ENCODE results near the gene TMCC2. TPM values are rescaled to one million over a fixed set of nuclear protein-coding genes. Genes with fewer than 3 reads are reported as not detected.

TMCC2 gene
- total and polyA plus RNA-seq, 2 experiments from 2014 or later = 2.6 to 9.9 TPM

- H3K36me3 ChIP-seq (ENCODE audit: insufficient read depth) = no peaks in the 10 kb centered on the region
- Mint-ChIP-seq H3K27ac (no peak overlapping the region), H3K4me1 (peaks cover 39% of the 10 kb centered on the region), H3K36me3 (ENCODE audit: low read depth) (no peaks in the 10 kb centered on the region), H3K9me3 (no peaks in the 10 kb centered on the region), H3K27me3 (ENCODE audit: insufficient read depth, low read depth, poor library complexity) (no peaks in the 10 kb centered on the region), H3K4me3 (no peak overlapping the region)
- H3K4me3 ChIP-seq = no peak overlapping the region
- H4K20me1 ChIP-seq (replicated peaks; ENCODE audit: insufficient read depth) = no peaks in the 10 kb centered on the region; the same call in 1 of the 2 replicates
- H3K4me2 ChIP-seq = no peak overlapping the region
- no peak for DNase-seq (ENCODE audit: low spot score)
- no peak overlapping the region for H2AFZ ChIP-seq
- TF ChIP-seq EZH2 (IDR thresholded peaks at IDR 0.05; ENCODE audit: low read depth, unreplicated experiment) (no peak), JUNB (IDR thresholded peaks at IDR 0.05; ENCODE audit: unreplicated experiment) (no peak), POLR2AphosphoS5 (IDR thresholded peaks at IDR 0.05; ENCODE audit: low read depth) (no peak), REST (IDR thresholded peaks at IDR 0.05; ENCODE audit: unreplicated experiment) (no peak), ETS1 (IDR thresholded peaks at IDR 0.05) (no peak), EZH2phosphoT487 (IDR thresholded peaks at IDR 0.05; ENCODE audit: unreplicated experiment) (no peak), ZNF114 (CRISPR knock-in tag; IDR thresholded peaks at IDR 0.05) (no peak), STAT1 (IDR thresholded peaks at IDR 0.05; ENCODE audit: unreplicated experiment) (no peak), ZNF462 (CRISPR knock-in tag; IDR thresholded peaks at IDR 0.05) (no peak), CTCF (conservative IDR thresholded peaks at IDR 0.05; ENCODE audit: low read depth in 2 of 2) (no peak), NANOG (IDR thresholded peaks at IDR 0.05; ENCODE audit: borderline replicate concordance) (no peak), ZNF331 (CRISPR knock-in tag; IDR thresholded peaks at IDR 0.05; ENCODE audit: low read depth) (no peak), CREB1 (CRISPR knock-in tag; IDR thresholded peaks at IDR 0.05; ENCODE audit: low read depth) (no peak)
- H3F3A ChIP-seq (replicated peaks; ENCODE audit: low read depth) = peaks cover 10% of the 10 kb centered on the region; the same call in 1 of the 2 replicates
- no peak for ATAC-seq
- H3K27ac ChIP-seq (ENCODE audit: low read depth) = no peak overlapping the region
- H3K79me2 ChIP-seq (replicated peaks; ENCODE audit: insufficient read depth) = peaks cover 80% of the 10 kb centered on the region
- no peaks in the 10 kb centered on the region for H3K9me2 ChIP-seq (ENCODE audit: insufficient read depth)
- peaks cover 25% of the 10 kb centered on the region for H3K4me1 ChIP-seq (ENCODE audit: insufficient read depth)
- H3K27me3 ChIP-seq (ENCODE audit: insufficient read depth) = no peaks in the 10 kb centered on the region
These were observed 27.8 kb upstream of the TMCC2 start for GRCh38 chr1:205199931-205200299.

All from GM23338 (cell line).